ENCODE measurements around the gene RAD50.

RAD50 gene

DNA sequence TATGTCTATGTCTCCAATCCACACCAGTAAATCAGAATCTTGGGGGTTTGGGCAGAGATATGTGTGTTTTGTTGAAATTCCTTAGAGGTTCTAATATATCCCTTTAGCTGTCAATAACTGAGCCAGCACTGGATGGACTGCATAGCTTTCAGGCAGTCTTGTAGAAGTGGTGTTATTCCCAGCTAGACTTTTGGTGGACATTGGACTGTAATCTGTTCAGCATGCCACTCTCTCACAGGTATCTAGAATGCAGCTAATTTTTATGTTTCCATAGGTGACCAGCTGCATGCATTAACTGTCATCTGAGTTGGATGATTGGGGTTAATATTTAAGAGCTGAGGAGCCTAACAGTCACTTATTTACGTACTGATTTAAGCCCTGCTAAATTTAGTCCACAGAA lies 56.1 kb downstream of the RAD50 start:
- ATAC-seq, result no peak
- no peak for TF ChIP-seq TSHZ2 (CRISPR knock-in tag; IDR thresholded peaks at IDR 0.05)
- no peak for TF ChIP-seq SNAI2 (CRISPR knock-in tag; IDR thresholded peaks at IDR 0.05)

- no peak for ATAC-seq
- TF ChIP-seq ZNF565 (CRISPR knock-in tag; conservative IDR thresholded peaks at IDR 0.05; ENCODE audit: low read depth), result no peak
- no peak for TF ChIP-seq POU6F1 (CRISPR knock-in tag; IDR thresholded peaks at IDR 0.05; ENCODE audit: borderline replicate concordance, low read depth)
- no peak for TF ChIP-seq PPARA (CRISPR knock-in tag; IDR thresholded peaks at IDR 0.05; ENCODE audit: borderline replicate concordance)
- no peak for TF ChIP-seq ISL1 (CRISPR knock-in tag; IDR thresholded peaks at IDR 0.05)
- no peak for TF ChIP-seq TSHZ2 (CRISPR knock-in tag; IDR thresholded peaks at IDR 0.05)
- TF ChIP-seq ZFP30 (CRISPR knock-in tag; IDR thresholded peaks at IDR 0.05), result no peak
- no peak for TF ChIP-seq ESRRG (CRISPR knock-in tag; IDR thresholded peaks at IDR 0.05)
- no peak for TF ChIP-seq CSRNP3 (CRISPR knock-in tag; IDR thresholded peaks at IDR 0.05)
- TF ChIP-seq ZC3H10 (CRISPR knock-in tag; IDR thresholded peaks at IDR 0.05), result no peak
- no peak for TF ChIP-seq CREB5 (CRISPR knock-in tag; IDR thresholded peaks at IDR 0.05; ENCODE audit: low read depth)
- TF ChIP-seq ZNF70 (CRISPR knock-in tag; IDR thresholded peaks at IDR 0.05), result no peak
- TF ChIP-seq TOX (CRISPR knock-in tag; IDR thresholded peaks at IDR 0.05; ENCODE audit: borderline replicate concordance), result no peak
- TF ChIP-seq, protein P1, sequence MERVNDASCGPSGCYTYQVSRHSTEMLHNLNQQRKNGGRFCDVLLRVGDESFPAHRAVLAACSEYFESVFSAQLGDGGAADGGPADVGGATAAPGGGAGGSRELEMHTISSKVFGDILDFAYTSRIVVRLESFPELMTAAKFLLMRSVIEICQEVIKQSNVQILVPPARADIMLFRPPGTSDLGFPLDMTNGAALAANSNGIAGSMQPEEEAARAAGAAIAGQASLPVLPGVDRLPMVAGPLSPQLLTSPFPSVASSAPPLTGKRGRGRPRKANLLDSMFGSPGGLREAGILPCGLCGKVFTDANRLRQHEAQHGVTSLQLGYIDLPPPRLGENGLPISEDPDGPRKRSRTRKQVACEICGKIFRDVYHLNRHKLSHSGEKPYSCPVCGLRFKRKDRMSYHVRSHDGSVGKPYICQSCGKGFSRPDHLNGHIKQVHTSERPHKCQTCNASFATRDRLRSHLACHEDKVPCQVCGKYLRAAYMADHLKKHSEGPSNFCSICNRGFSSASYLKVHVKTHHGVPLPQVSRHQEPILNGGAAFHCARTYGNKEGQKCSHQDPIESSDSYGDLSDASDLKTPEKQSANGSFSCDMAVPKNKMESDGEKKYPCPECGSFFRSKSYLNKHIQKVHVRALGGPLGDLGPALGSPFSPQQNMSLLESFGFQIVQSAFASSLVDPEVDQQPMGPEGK (CRISPR knock-in tag; IDR thresholded peaks at IDR 0.05; ENCODE audit: borderline replicate concordance), result no peak
- no peak for TF ChIP-seq CSDC2 (CRISPR knock-in tag; IDR thresholded peaks at IDR 0.05)
- no peak for TF ChIP-seq TCF4 (CRISPR knock-in tag; IDR thresholded peaks at IDR 0.05; ENCODE audit: borderline replicate concordance)
- TF ChIP-seq OSR1 (CRISPR knock-in tag; IDR thresholded peaks at IDR 0.05), result no peak
- no peak for TF ChIP-seq GLIS3 (CRISPR knock-in tag; IDR thresholded peaks at IDR 0.05)
- no peak for TF ChIP-seq ZFP3 (CRISPR knock-in tag; IDR thresholded peaks at IDR 0.05)
Measured at GRCh38 chr5:132621699-132622098, 64.9 kb downstream of the RAD50 start.

DNA sequence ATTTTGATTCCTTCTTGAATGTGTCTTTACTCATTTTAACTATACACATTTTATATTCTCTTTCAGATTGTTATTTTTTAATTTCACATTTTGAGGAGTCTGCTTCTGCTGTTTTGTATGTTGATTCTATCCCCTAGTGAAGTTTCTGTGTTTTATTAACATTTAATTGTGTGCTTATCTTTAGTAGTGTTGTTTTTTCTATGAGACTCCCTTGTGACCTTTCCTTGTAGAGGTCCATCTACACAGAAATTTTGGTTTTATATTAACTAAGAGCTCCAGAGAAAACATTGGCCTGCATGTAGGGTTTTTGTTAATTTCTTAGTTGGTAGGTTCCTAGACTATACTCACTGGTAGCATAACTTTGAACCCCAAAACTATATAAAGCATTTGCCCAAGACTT lies 65.8 kb downstream of the RAD50 start:
- TF ChIP-seq PPARA (CRISPR knock-in tag; IDR thresholded peaks at IDR 0.05; ENCODE audit: borderline replicate concordance) (no peak), ZC3H10 (CRISPR knock-in tag; IDR thresholded peaks at IDR 0.05) (no peak), POU6F1 (CRISPR knock-in tag; IDR thresholded peaks at IDR 0.05; ENCODE audit: borderline replicate concordance, low read depth) (no peak), ARNTL (CRISPR knock-in tag; IDR thresholded peaks at IDR 0.05; ENCODE audit: borderline replicate concordance, low read depth) (no peak), ZNF565 (CRISPR knock-in tag; conservative IDR thresholded peaks at IDR 0.05; ENCODE audit: low read depth) (no peak), TOX (CRISPR knock-in tag; IDR thresholded peaks at IDR 0.05; ENCODE audit: borderline replicate concordance) (no peak), ZFP3 (CRISPR knock-in tag; IDR thresholded peaks at IDR 0.05) (no peak), SNAI2 (CRISPR knock-in tag; IDR thresholded peaks at IDR 0.05) (no peak), CREB5 (CRISPR knock-in tag; IDR thresholded peaks at IDR 0.05; ENCODE audit: low read depth) (no peak), ZFP30 (CRISPR knock-in tag; IDR thresholded peaks at IDR 0.05) (no peak), ZNF8 (CRISPR knock-in tag; IDR thresholded peaks at IDR 0.05) (no peak), GLIS3 (CRISPR knock-in tag; IDR thresholded peaks at IDR 0.05) (no peak), ESRRG (CRISPR knock-in tag; IDR thresholded peaks at IDR 0.05) (no peak), TCF4 (CRISPR knock-in tag; IDR thresholded peaks at IDR 0.05; ENCODE audit: borderline replicate concordance) (no peak), CSDC2 (CRISPR knock-in tag; IDR thresholded peaks at IDR 0.05) (no peak), RARB (CRISPR knock-in tag; IDR thresholded peaks at IDR 0.05) (no peak)
- no peak for ATAC-seq

Data from SK-N-SH treated with all-trans-retinoic acid at 6 μM for 48 hours (cell line).